Small intestine (tissue), 7 donors: ENCODE data around the gene ZNF23. TPM values are rescaled to one million over a fixed set of nuclear protein-coding genes. Genes with fewer than 3 reads are reported as not detected.

Source experiments
- DNase-seq, 2 donors: peaks; one replicate each; pipeline versions ENCODE4 v3.0.0 to v3.0.0-alpha.2; 2013
- FAIRE-seq: peaks from 2 replicates; lab custom pipeline; 2012; peaks lifted over from hg19 to GRCh38; lab: Jason Lieb, UNC
- H3K27ac ChIP-seq, 3 donors: one replicate each; pipeline ENCODE4 v1.5.1; 2013; ENCODE audit warnings: low read length in 2 of 3, mild to moderate bottlenecking in 2 of 3, control low read depth in 1 of 3, inconsistent platforms in 1 of 3, low read depth in 1 of 3, moderate library complexity in 1 of 3
- H3K27me3 ChIP-seq, 3 donors: one replicate each; pipeline ENCODE4 v1.6.1; 2013; ENCODE audit warnings: low read length in 3 of 3, inconsistent platforms in 1 of 3; ENCODE audit not compliant: control insufficient read depth in 3 of 3, insufficient read depth in 3 of 3
- H3K36me3 ChIP-seq, 3 donors: one replicate each; pipeline ENCODE4 v1.6.1; 2013; ENCODE audit warnings: low read length in 3 of 3, inconsistent platforms in 1 of 3, low read depth in 1 of 3, mild to moderate bottlenecking in 1 of 3, moderate library complexity in 1 of 3; ENCODE audit not compliant: control insufficient read depth in 3 of 3, insufficient read depth in 2 of 3
- H3K4me1 ChIP-seq, 3 donors: one replicate each; pipeline ENCODE4 v1.6.1; 2013; ENCODE audit warnings: low read length in 2 of 3, inconsistent platforms in 1 of 3, low read depth in 1 of 3, mild to moderate bottlenecking in 1 of 3, moderate library complexity in 1 of 3; ENCODE audit not compliant: control insufficient read depth in 3 of 3, insufficient read depth in 2 of 3
- H3K4me3 ChIP-seq, 3 donors: one replicate each; pipeline ENCODE4 v1.5.1; 2013; ENCODE audit warnings: low read length in 3 of 3, control low read depth in 1 of 3, inconsistent platforms in 1 of 3, low read depth in 1 of 3, mild to moderate bottlenecking in 1 of 3, moderate library complexity in 1 of 3
- H3K9me3 ChIP-seq, 2 donors: one replicate each; pipeline ENCODE4 v1.6.1; 2013; ENCODE audit warnings: low read depth in 1 of 2, low read length in 1 of 2; ENCODE audit not compliant: control insufficient read depth in 2 of 2, insufficient read depth in 1 of 2
- WGBS, 3 donors: extraction: QIAGEN DNeasy Blood & Tissue Kit; methylation state at CpG; one replicate each; pipeline ENCODE4 v1.1.7; 2013; 5-methylcytosine and 5-hydroxymethylcytosine counted together
- polyA plus RNA-seq, 4 donors: library from polyadenylated mRNA; stranded (reverse) in 3 of 4; unstranded in 1 of 4; fragments of 200-250 nt in 3 of 4; fragments of 120-200 nt in 1 of 4; gene quantifications; one replicate each; pipeline versions ENCODE4 v1.2.1 to v1.2.3, GENCODE V29; 2013
- donor health status: healthy with polysubstance abuse.
- donor health status: control.
- donor health status: control.
- donor health status: Bipolar disorder and iron deficiency.
- donor health status: healthy.

ZNF23 gene
- polyA plus RNA-seq, 4 donors, result 3.5 to 10.8 (median 4.9) TPM

DNA sequence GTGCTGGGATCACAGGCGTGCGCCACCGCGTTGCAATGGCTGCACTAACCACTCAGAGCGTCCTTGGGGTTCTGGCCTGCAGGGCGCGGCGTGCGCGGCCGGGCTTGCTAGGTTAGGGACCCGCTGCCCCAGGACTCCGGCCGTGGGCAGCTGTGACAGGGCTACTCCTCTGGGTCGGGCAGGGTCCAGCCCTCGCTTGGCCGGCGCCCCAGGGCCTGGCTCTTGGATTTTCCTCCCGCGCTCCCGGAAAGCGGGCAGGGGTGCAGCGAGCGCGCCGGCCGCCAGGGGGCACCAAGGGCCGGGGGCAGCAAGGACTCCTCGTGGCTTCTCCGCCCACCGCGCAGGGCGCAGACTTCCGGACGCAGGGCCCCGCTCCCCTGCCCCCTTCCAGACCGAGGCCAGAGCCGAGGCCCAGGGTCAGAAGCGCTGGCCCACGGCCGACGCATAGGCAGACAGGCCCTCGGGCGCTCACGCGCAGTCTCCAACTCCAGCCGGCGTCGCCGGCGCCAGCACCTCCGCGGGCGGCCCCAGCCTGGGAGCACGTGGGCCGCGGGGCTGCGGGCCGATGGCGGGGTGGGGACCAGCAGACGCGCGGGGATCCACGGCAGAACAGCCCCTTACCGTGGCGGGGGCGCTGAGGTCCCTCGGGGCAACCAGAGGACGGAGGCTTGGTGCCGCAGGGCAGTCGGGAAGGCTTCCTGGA lies 20.5 kb downstream of the ZNF23 start:
- no peak for FAIRE-seq
- no peak overlapping the region for H3K4me3 ChIP-seq
- peaks cover 0 to 44% of the 10 kb centered on the region in 2 donors for H3K9me3 ChIP-seq
- no peaks in the 10 kb centered on the region for H3K4me1 ChIP-seq
- H3K27ac ChIP-seq, result no peak overlapping the region
- no peak for DNase-seq
- 44 to 56% (median 55%) methylated on average over 58 to 71 of the region's 71 CpGs for WGBS, 3 donors
- peaks cover 0 to 5% (median 0%) of the 10 kb centered on the region in 3 donors for H3K27me3 ChIP-seq
- H3K36me3 ChIP-seq, result no peaks in the 10 kb centered on the region

DNA sequence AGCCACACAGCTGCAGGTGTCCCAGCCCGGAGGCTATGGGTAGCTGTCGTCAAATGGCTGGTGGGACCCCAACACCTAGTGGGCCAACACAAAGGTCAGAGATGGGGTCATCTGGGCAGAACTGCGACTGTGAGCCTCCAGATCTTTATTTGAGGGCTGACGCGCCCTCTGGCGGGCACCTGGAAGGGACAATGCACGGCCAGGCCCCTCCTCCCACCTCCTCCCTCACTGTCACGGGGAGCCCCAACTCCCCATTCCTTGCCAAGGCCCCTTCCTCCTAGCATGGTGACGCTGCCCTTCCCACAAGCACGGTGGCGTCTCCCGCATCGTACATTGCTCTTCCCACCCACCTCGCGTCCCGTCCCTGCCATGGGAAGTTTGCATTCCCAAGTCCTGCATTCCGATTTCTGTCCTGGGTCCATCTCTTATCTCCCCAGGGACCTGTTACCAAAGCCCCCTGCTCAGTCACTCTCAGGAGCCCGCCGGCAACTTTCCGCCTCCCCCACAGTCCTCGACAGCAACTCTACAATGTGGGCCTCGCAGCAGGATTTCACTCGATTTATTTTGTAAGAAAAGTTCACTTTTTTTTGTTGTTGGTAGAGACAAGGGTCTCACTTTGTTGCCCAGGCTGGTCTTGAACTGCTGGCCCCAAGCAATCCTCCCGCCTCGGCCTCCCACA lies 21.2 kb downstream of the ZNF23 start:
- Histone ChIP-seq H3K36me3 (no peaks in the 10 kb centered on the region), H3K27me3 (peaks cover 0 to 5% (median 0%) of the 10 kb centered on the region in 3 donors), H3K4me1 (no peaks in the 10 kb centered on the region), H3K4me3 (no peak overlapping the region), H3K9me3 (peaks cover 0 to 37% of the 10 kb centered on the region in 2 donors), H3K27ac (no peak overlapping the region)
- 64 to 79% (median 72%) methylated on average over 25 of the region's 25 CpGs for WGBS, 3 donors
- FAIRE-seq (no peak), DNase-seq (no peak)

DNA sequence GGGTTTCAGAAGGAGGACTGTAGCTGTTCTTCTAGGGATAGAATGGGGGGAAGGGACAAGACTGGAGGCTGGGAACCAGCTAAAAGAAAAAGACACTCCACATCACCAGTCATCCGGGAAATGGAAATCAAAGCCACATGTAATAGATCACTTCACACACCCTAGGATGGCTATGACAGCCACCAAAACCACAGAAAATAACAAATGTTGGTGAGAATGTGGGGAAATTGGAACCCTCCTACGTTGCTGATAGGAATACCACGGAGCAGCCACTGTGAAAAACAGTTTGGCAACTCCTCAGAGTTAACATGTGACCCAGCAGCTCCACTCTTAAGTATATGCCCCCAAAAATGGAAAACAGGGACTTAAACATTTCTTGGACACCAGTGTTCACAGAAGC lies 22.5 kb downstream of the ZNF23 start:
- H3K27ac ChIP-seq, result no peak overlapping the region
- FAIRE-seq (no peak), DNase-seq (no peak)
- peaks cover 0 to 30% of the 10 kb centered on the region in 2 donors for H3K9me3 ChIP-seq
- peaks cover 0 to 5% (median 0%) of the 10 kb centered on the region in 3 donors for H3K27me3 ChIP-seq
- no peak overlapping the region for H3K4me3 ChIP-seq
- H3K4me1 ChIP-seq, result no peaks in the 10 kb centered on the region
- 29 to 48% (median 29%) methylated on average over 3 of the region's 3 CpGs for WGBS, 3 donors
- H3K36me3 ChIP-seq, result no peaks in the 10 kb centered on the region

- peaks cover 0 to 6% of the 10 kb centered on the region in 2 donors for H3K9me3 ChIP-seq
- FAIRE-seq (no peak), DNase-seq (no peak)
- 68 to 82% (median 76%) methylated on average over 7 of the region's 7 CpGs for WGBS, 3 donors
- H3K4me1 ChIP-seq, result no peaks in the 10 kb centered on the region
- no peak overlapping the region for H3K27ac ChIP-seq
- H3K27me3 ChIP-seq, result peaks cover 0 to 5% (median 0%) of the 10 kb centered on the region in 3 donors
- no peak overlapping the region for H3K4me3 ChIP-seq
- H3K36me3 ChIP-seq, result no peaks in the 10 kb centered on the region
Measured at GRCh38 chr16:71436473-71436872, 25.6 kb downstream of the ZNF23 start.

DNA sequence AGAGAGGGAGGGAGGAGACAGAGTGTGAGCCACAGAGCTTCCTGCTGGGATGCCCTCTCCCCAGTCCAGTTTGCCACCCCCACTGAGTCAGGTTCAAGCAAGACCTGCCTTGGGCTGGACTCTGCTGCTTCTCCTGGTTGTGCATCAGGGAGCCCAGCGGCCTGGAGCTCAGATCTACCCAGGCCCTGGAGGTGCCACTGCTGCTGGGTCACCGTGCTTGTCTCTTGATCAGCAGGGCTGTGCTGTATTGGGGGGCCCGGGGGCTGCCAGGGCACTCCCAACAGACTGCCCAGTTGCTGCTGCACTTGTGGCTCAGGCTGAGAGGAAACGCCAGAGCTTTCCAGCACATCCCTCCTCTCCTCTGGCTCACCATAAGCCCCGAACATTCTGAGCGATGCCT lies 29.1 kb downstream of the ZNF23 start:
- no peak for DNase-seq
- no peaks in the 10 kb centered on the region for H3K36me3 ChIP-seq
- peaks cover 0 to 2% of the 10 kb centered on the region in 2 donors for H3K9me3 ChIP-seq
- no peaks in the 10 kb centered on the region for H3K4me1 ChIP-seq
- no peak overlapping the region for H3K4me3 ChIP-seq
- H3K27ac ChIP-seq, result no peak overlapping the region
- peaks cover 0 to 5% (median 0%) of the 10 kb centered on the region in 3 donors for H3K27me3 ChIP-seq
- 70 to 81% (median 73%) methylated on average over 6 of the region's 6 CpGs for WGBS, 3 donors
- no peak for FAIRE-seq

DNA sequence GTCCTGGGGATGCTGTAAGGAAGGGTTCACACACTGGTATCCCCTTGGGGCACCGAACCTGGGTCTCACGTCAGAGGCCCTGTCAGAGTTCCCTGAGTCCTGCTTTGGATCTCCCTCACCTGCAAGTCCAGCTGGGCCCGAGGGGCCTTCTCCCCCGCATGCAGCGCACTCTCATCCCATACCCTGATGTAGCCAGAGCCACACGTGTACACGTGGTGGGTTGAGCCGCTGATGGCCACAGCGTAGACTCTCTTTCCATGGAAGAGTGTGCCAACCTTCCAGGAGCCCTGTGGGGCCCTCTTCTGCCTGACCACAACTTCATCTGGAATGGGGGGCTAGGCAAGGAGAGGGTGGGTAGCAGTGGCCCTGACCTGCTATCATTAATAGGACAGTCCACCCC lies 30.1 kb downstream of the ZNF23 start:
- no peak for FAIRE-seq
- Histone ChIP-seq H3K4me1 (no peaks in the 10 kb centered on the region), H3K27ac (no peak overlapping the region), H3K9me3 (peaks cover 0 to 2% of the 10 kb centered on the region in 2 donors), H3K36me3 (no peaks in the 10 kb centered on the region), H3K4me3 (no peak overlapping the region), H3K27me3 (peaks cover 0 to 9% (median 3%) of the 10 kb centered on the region in 3 donors)
- no peak for DNase-seq
- 89 to 93% (median 90%) methylated on average over 9 of the region's 9 CpGs for WGBS, 3 donors

DNA sequence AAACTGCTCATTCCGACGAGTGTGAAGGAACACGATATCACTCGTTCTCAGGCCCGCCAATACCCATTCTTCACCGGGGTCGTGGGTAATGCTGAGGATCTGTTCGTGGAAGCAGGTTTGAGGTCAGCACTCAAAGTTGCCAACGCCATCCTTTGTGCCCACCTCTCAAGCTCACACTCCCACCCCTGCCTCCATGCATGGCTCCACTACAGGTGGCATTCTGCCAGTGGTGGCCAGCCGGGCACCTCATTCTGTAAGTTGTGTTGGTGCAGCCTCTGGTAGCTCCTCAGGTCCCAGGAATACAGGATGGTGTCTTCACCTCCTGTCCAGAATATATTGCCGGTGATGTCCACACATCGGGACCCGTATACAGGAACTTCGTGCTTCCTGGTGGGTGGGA lies 30.9 kb downstream of the ZNF23 start:
- no peak for DNase-seq
- no peaks in the 10 kb centered on the region for H3K4me1 ChIP-seq
- no peak overlapping the region for H3K4me3 ChIP-seq
- no peak for FAIRE-seq
- no peak overlapping the region for H3K27ac ChIP-seq
- peaks cover 0 to 2% of the 10 kb centered on the region in 2 donors for H3K9me3 ChIP-seq
- H3K36me3 ChIP-seq, result no peaks in the 10 kb centered on the region
- H3K27me3 ChIP-seq, result peaks cover under 1 to 17% (median 9%) of the 10 kb centered on the region in 3 donors
- WGBS, 3 donors, result 87 to 89% (median 88%) methylated on average over 14 of the region's 14 CpGs

GRCh38 chr16:71430744-71431143 lies 31.3 kb downstream of the ZNF23 start:
- 58 to 67% (median 66%) methylated on average over 6 of the region's 6 CpGs for WGBS, 3 donors
- Histone ChIP-seq H3K36me3 (no peaks in the 10 kb centered on the region), H3K4me3 (no peak overlapping the region), H3K4me1 (no peaks in the 10 kb centered on the region), H3K27ac (no peak overlapping the region), H3K27me3 (peaks cover 3 to 21% (median 11%) of the 10 kb centered on the region in 3 donors), H3K9me3 (peaks cover 0 to 2% of the 10 kb centered on the region in 2 donors)
- DNase-seq (no peak), FAIRE-seq (no peak)
